Natural killer cell (primary cell): ENCODE results near the gene TENT4B. TPM values are rescaled to one million over a fixed set of nuclear protein-coding genes. Genes with fewer than 3 reads are reported as not detected.

Experiments
- ATAC-seq, 3 donors: fragments of 150-1000 bp in 2 of 3; fragments of 200-7000 bp in 1 of 3; cut with Tn5 transposase; 1 replicate in 1 of 3; 2 replicates in 2 of 3; pipeline ENCODE4 v1.10.0; 2021; ENCODE audit warnings: mild to moderate bottlenecking in 2 of 3, moderate library complexity in 2 of 3
- DNase-seq, 2 donors: peaks; one replicate each; pipeline versions ENCODE4 v3.0.0 to v3.0.0-alpha.2; 2013 to 2021; ENCODE audit warnings: mixed read lengths in 1 of 2
- H3K27ac ChIP-seq: one replicate; pipeline ENCODE4 v1.5.1; 2013; ENCODE audit warnings: mild to moderate bottlenecking, low read length
- H3K27me3 ChIP-seq: one replicate; pipeline ENCODE4 v1.6.1; 2013; ENCODE audit warnings: low read length; ENCODE audit not compliant: control insufficient read depth, insufficient read depth
- H3K36me3 ChIP-seq: one replicate; pipeline ENCODE4 v1.6.1; 2013; ENCODE audit warnings: low read length; ENCODE audit not compliant: control insufficient read depth, insufficient read depth
- H3K4me1 ChIP-seq: one replicate; pipeline ENCODE4 v1.6.1; 2013; ENCODE audit warnings: low read length; ENCODE audit not compliant: control insufficient read depth, insufficient read depth
- H3K4me3 ChIP-seq: one replicate; pipeline ENCODE4 v1.5.1; 2013; ENCODE audit warnings: low read length
- H3K9me3 ChIP-seq: one replicate; pipeline ENCODE4 v1.6.1; 2013; ENCODE audit warnings: low read length; ENCODE audit not compliant: control insufficient read depth, insufficient read depth
- H3K27ac Mint-ChIP-seq, 2 donors: one replicate each; pipeline ENCODE4 v1.8.0; 2022; ENCODE audit warnings: mild to moderate bottlenecking in 2 of 2, mixed read lengths in 2 of 2, moderate library complexity in 1 of 2
- H3K27me3 Mint-ChIP-seq, 2 donors: one replicate each; pipeline ENCODE4 v1.8.0; 2022; ENCODE audit warnings: low read depth in 2 of 2, mixed read lengths in 2 of 2
- H3K36me3 Mint-ChIP-seq: one replicate; pipeline ENCODE4 v1.8.0; 2022; ENCODE audit warnings: mixed read lengths
- H3K4me1 Mint-ChIP-seq, 2 donors: one replicate each; pipeline ENCODE4 v1.8.0; 2022; ENCODE audit warnings: mixed read lengths in 2 of 2
- H3K4me3 Mint-ChIP-seq: one replicate; pipeline ENCODE4 v1.8.0; 2022; ENCODE audit warnings: mild to moderate bottlenecking, moderate library complexity, mixed read lengths
- H3K9me3 Mint-ChIP-seq, 2 donors: one replicate each; pipeline ENCODE4 v1.8.0; 2022; ENCODE audit warnings: mixed read lengths in 2 of 2
- WGBS: methylation state at CpG from one replicate; pipeline ENCODE4 v1.1.7; 2013; ENCODE audit warnings: missing lambda C conversion rate; ENCODE audit not compliant: insufficient coverage; 5-methylcytosine and 5-hydroxymethylcytosine counted together
- intact Hi-C: fragments of 100-400 bp; cut with micrococcal nuclease; formaldehyde crosslinking; loops from one replicate; pipeline ENCODE4 v1.14.2; 2022
- total RNA-seq, 4 donors: library from RNA; stranded (reverse); fragments of 120-200 nt in 1 of 4; gene quantifications; one replicate each; pipeline versions ENCODE4 v1.2.3 to v1.2.4, GENCODE V29; 2013 to 2022
- TF ChIP-seq, protein P1 (sequence below): fragments of 200-600 bp; IDR thresholded peaks from one replicate; pipeline ENCODE4 v1.8.0; 2022; ENCODE audit warnings: antibody characterized with exemption

TENT4B gene
- total RNA-seq, 3 donors from 2014 or later (not counting 1 experiment from before 2014, with no cell fraction given), result 37.5 to 48.7 (median 44.4) TPM

DNA sequence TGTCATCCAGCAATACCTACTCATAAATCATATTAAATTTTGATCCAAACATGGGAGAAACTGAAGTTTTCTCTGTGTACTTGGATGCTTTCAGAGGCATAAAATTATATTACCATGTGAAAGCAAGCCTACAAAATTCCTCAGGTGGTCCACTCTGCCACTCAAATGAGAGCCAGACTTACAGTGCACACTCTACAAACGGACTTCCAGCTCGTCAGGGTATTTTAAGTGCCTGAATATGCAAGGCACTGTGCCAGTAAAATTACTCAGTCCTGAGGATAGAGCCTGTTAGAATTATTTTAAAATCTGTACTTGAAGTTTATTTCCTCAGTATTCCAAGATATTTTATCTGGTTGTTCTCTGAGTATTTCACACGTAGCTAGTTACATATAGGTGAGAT lies 54.5 kb downstream of the TENT4B start:
- TF ChIP-seq, protein P1, sequence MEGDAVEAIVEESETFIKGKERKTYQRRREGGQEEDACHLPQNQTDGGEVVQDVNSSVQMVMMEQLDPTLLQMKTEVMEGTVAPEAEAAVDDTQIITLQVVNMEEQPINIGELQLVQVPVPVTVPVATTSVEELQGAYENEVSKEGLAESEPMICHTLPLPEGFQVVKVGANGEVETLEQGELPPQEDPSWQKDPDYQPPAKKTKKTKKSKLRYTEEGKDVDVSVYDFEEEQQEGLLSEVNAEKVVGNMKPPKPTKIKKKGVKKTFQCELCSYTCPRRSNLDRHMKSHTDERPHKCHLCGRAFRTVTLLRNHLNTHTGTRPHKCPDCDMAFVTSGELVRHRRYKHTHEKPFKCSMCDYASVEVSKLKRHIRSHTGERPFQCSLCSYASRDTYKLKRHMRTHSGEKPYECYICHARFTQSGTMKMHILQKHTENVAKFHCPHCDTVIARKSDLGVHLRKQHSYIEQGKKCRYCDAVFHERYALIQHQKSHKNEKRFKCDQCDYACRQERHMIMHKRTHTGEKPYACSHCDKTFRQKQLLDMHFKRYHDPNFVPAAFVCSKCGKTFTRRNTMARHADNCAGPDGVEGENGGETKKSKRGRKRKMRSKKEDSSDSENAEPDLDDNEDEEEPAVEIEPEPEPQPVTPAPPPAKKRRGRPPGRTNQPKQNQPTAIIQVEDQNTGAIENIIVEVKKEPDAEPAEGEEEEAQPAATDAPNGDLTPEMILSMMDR, result no peak
- peaks cover 10% of the 10 kb centered on the region for H3K4me1 ChIP-seq
- Mint-ChIP-seq H3K9me3 (no peaks in the 10 kb centered on the region), H3K27me3 (no peaks in the 10 kb centered on the region), H3K4me3 (no peak overlapping the region), H3K4me1 (peaks cover 40 to 50% of the 10 kb centered on the region in 2 donors), H3K27ac (no peak overlapping the region), H3K36me3 (no peaks in the 10 kb centered on the region)
- WGBS, result 97% methylated on average over 3 of the region's 3 CpGs
- no peaks in the 10 kb centered on the region for H3K27me3 ChIP-seq
- no peak for ATAC-seq
- H3K27ac ChIP-seq, result no peak overlapping the region
- H3K36me3 ChIP-seq, result peaks cover 4% of the 10 kb centered on the region
- DNase-seq, result no peak
- H3K4me3 ChIP-seq, result no peak overlapping the region
- H3K9me3 ChIP-seq, result no peaks in the 10 kb centered on the region
- intact Hi-C loops, result no loop called here

DNA sequence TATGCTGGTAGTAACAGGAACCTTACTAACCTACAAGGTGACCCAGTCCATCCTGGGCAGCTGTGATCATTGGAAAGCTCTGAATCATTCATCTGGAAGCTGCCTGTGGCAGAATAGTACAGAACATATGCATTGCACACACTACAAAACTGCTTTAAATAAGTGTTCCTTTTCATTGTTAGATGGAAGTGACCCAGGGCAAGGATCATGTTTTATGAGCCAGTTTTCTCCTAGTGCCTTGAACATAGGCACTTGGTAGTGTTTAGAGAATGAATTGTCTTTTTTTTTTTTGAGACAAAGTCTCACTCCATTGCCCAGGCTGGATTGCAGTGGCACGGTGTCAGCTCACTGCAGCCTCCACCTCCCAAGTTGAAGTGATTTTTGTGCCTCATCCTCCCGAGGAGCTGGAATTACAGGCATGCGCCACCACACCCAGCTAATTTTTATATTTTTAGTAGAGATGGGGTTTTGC lies 55.4 kb downstream of the TENT4B start:
- Mint-ChIP-seq H3K36me3 (no peaks in the 10 kb centered on the region), H3K4me1 (peaks cover 32 to 41% of the 10 kb centered on the region in 2 donors), H3K4me3 (no peak overlapping the region), H3K27me3 (no peaks in the 10 kb centered on the region), H3K9me3 (no peaks in the 10 kb centered on the region), H3K27ac (no peak overlapping the region)
- Histone ChIP-seq H3K36me3 (peaks cover 5% of the 10 kb centered on the region), H3K27ac (no peak overlapping the region), H3K4me3 (no peak overlapping the region), H3K4me1 (peaks cover 10% of the 10 kb centered on the region), H3K27me3 (no peaks in the 10 kb centered on the region), H3K9me3 (no peaks in the 10 kb centered on the region)
- intact Hi-C loops, result no loop called here
- DNase-seq, result no peak
- ATAC-seq, result no peak
- 100% methylated on average over 1 of the region's 3 CpGs for WGBS
- TF ChIP-seq, protein P1, result no peak

DNA sequence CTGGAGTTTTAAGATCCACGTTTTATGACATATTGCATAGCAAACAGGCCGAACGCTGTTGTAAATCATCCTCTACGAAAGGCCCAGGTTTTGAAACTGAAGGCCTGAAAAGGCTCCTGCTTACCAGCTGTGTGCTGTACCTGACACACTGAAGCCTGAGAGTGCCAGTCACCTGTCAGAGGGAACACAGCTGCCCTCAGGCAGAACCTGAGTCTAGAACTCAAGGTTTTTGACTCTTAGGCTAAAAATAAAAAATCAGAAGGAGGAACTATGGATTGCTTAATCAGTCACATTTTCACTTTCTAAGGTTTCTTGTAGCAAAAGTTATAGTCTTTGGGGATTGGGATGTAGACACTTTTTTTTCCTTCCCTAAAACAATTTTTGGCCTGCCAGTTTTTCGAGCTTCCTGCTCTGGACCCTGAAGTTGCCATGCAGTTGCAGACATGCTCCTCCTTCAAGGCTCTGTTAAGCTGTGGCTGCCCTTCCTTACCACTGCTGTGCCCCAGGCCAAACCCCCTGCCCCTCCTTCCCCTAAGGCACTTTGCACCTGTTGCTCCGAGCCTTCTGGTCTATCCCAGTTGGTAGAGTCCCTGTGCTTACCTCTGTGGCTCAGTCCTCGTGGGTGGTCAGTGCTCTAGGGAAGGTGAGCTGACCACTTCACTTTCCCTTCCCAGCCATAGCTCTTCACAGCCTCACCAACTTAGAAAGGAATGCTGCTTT lies 56.6 kb downstream of the TENT4B start:
- Histone ChIP-seq H3K9me3 (no peaks in the 10 kb centered on the region), H3K27ac (no peak overlapping the region)
- no peak overlapping the region for H3K4me3 Mint-ChIP-seq

More for the DNA sequence above, 56.6 kb downstream of the TENT4B start:
- peaks cover 15% of the 10 kb centered on the region for H3K4me1 ChIP-seq
- Mint-ChIP-seq H3K4me1 (peaks cover 27 to 31% of the 10 kb centered on the region in 2 donors), H3K27ac (peak overlapping the region in 1 of 2 donors; percentile 46), H3K9me3 (no peaks in the 10 kb centered on the region), H3K36me3 (no peaks in the 10 kb centered on the region), H3K27me3 (no peaks in the 10 kb centered on the region)
- intact Hi-C loops, result loop anchor here (1.0 to 5.0 kb wide), 4 partner anchors 73 to 458 kb away; partner anchors contain the start of gene CNEP1R1
- ATAC-seq, result no peak
- H3K27me3 ChIP-seq, result no peaks in the 10 kb centered on the region
- H3K4me3 ChIP-seq, result no peak overlapping the region
- WGBS, result 78% methylated on average over 6 of the region's 7 CpGs
- TF ChIP-seq, protein P1, result no peak
- DNase-seq, result no peak
- H3K36me3 ChIP-seq, result peaks cover 5% of the 10 kb centered on the region
